Stimulated activated CD4-positive, alpha-beta T cell treated with anti-CD3 and anti-CD28 coated beads, Interleukin-4, amount 100 ng/mL, for 1 hour (primary cell): ENCODE measurements around the gene PDLIM3.
"Not testable (repeated sequence)": the region's sequence is repeated elsewhere in the genome, so short reads cannot be mapped to it uniquely, and the experiment has no call there.

Source experiments
- DNase-seq: peaks from one replicate; pipeline ENCODE4 v3.0.0-alpha.2; 2020

Gene PDLIM3

GRCh38 chr4:185515248-185515647, 20.1 kb downstream of the PDLIM3 start:
- DNase-seq: no peak

GRCh38 chr4:185514182-185514697, 21.1 kb downstream of the PDLIM3 start:
- no peak for DNase-seq

- no peak for DNase-seq
These were observed 21.7 kb downstream of the PDLIM3 start for GRCh38 chr4:185513489-185514181.

GRCh38 chr4:185512516-185512915, 22.8 kb downstream of the PDLIM3 start:
- DNase-seq: no peak

- not testable (repeated sequence) for DNase-seq
These were observed 24.1 kb downstream of the PDLIM3 start for GRCh38 chr4:185511243-185511642.

GRCh38 chr4:185510806-185511205, 24.5 kb downstream of the PDLIM3 start:
- DNase-seq: no peak

- no peak for DNase-seq
These were observed 27.1 kb downstream of the PDLIM3 start for GRCh38 chr4:185508181-185508580.

GRCh38 chr4:185506422-185506821, 28.9 kb downstream of the PDLIM3 start:
- DNase-seq: no peak

GRCh38 chr4:185504098-185505047, 30.9 kb downstream of the PDLIM3 start:
- DNase-seq: no peak

- DNase-seq: no peak
These were observed 32.9 kb downstream of the PDLIM3 start for GRCh38 chr4:185502386-185502785.

- DNase-seq: no peak
These were observed 34.7 kb downstream of the PDLIM3 start for GRCh38 chr4:185500576-185500975.

- no peak for DNase-seq
These were observed 35.3 kb downstream of the PDLIM3 start for GRCh38 chr4:185500035-185500434.

GRCh38 chr4:185488650-185489049, 46.7 kb downstream of the PDLIM3 start:
- DNase-seq: no peak

GRCh38 chr4:185481401-185481800, 53.9 kb downstream of the PDLIM3 start:
- DNase-seq: no peak

- DNase-seq: no peak
These were observed 55.1 kb downstream of the PDLIM3 start for GRCh38 chr4:185480016-185480732.

GRCh38 chr4:185479507-185479971, 55.8 kb downstream of the PDLIM3 start:
- no peak for DNase-seq

GRCh38 chr4:185473247-185473646, 62.1 kb downstream of the PDLIM3 start:
- DNase-seq: no peak

GRCh38 chr4:185472103-185472542, 63.2 kb downstream of the PDLIM3 start:
- DNase-seq: no peak

GRCh38 chr4:185471235-185472102, 63.8 kb downstream of the PDLIM3 start, which contains the start of gene CCDC110:
Gene CCDC110, minus strand, starts transcription at chr4:185471733. Its CDS starts 50 bp downstream, at chr4:185471683.
- DNase-seq: peak; percentile 92

GRCh38 chr4:185470501-185471195, 64.7 kb downstream of the PDLIM3 start:
- peak; percentile 31 for DNase-seq

- DNase-seq: no peak
These were observed 65.6 kb downstream of the PDLIM3 start for GRCh38 chr4:185469580-185470154.
